Measurements from ENCODE around the gene DDX3X. TPM values are rescaled to one million over a fixed set of nuclear protein-coding genes. Genes with fewer than 3 reads are reported as not detected.
A peak's percentile ranks its signal among the peaks of the same experiment; 100 is the strongest.

Gene DDX3X
- total RNA-seq, 1 donor from 2014 or later: 242 TPM

- Mint-ChIP-seq H3K36me3 (ENCODE audit: low read depth, unreplicated experiment) (no peaks in the 10 kb centered on the region), H3K4me1 (ENCODE audit: low read depth, unreplicated experiment) (peaks cover 7% of the 10 kb centered on the region), H3K27me3 (ENCODE audit: low read depth, unreplicated experiment) (peaks cover 2% of the 10 kb centered on the region), H3K4me3 (ENCODE audit: unreplicated experiment) (no peak overlapping the region), H3K9me3 (ENCODE audit: unreplicated experiment) (no peaks in the 10 kb centered on the region), H3K27ac (ENCODE audit: unreplicated experiment) (no peak overlapping the region)
- H3K79me2 ChIP-seq (ENCODE audit: insufficient read depth, low read length): no peaks in the 10 kb centered on the region
- TF ChIP-seq EZH2 (IDR thresholded peaks at IDR 0.05; ENCODE audit: insufficient read depth, low read length): no peak
- H3K4me2 ChIP-seq (ENCODE audit: low read length): no peak overlapping the region
- FAIRE-seq: peak; percentile 32
- peaks cover 5% of the 10 kb centered on the region for H3K4me1 ChIP-seq (ENCODE audit: insufficient read depth, low read length)
- no peaks in the 10 kb centered on the region for H3K27me3 ChIP-seq (ENCODE audit: insufficient read depth, low read length)
- no peak overlapping the region for H3K27ac ChIP-seq (ENCODE audit: low read depth, low read length)
- DNase-seq (ENCODE audit: low read depth): peak; percentile 18
- no peak overlapping the region for H3K4me3 ChIP-seq (ENCODE audit: insufficient read depth, low read depth, low read length)
- no peak overlapping the region for H3K9ac ChIP-seq (ENCODE audit: low read length)
- H2AFZ ChIP-seq (ENCODE audit: low read depth, low read length): no peak overlapping the region
- H3K36me3 ChIP-seq (ENCODE audit: insufficient read depth, low read length): no peaks in the 10 kb centered on the region
- H3K9me3 ChIP-seq (ENCODE audit: insufficient read depth, low read depth, low read length): no peaks in the 10 kb centered on the region
- no peaks in the 10 kb centered on the region for H4K20me1 ChIP-seq (ENCODE audit: insufficient read depth, low read length)
These were observed 30.9 kb upstream of the DDX3X start for GRCh38 chrX:41303013-41303412.

DNA sequence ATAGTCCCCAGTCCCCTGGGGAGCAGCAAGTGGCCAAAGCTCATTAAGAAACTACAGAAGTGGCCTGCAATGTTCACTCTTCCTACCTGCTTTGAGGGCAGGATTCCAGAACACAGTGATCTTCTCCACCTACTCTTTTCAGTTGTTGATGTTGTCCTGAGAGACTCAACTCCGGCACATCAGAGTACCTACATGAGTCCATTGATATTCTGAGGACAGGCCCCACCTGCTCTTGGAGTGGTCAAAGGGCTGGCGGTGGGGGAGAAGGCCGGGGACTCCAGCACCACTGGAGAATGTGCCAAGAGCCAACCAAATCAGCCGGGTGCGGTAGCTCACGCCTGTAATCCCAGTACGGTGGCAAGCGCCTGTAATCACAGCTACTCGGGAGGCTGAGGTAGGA is 29.8 kb upstream of the DDX3X start:
- H3K79me2 ChIP-seq (ENCODE audit: insufficient read depth, low read length): no peaks in the 10 kb centered on the region
- H2AFZ ChIP-seq (ENCODE audit: low read depth, low read length): no peak overlapping the region
- H3K4me2 ChIP-seq (ENCODE audit: low read length): no peak overlapping the region
- H3K9me3 ChIP-seq (ENCODE audit: insufficient read depth, low read depth, low read length): no peaks in the 10 kb centered on the region
- Mint-ChIP-seq H3K4me3 (ENCODE audit: unreplicated experiment) (no peak overlapping the region), H3K27ac (ENCODE audit: unreplicated experiment) (no peak overlapping the region), H3K9me3 (ENCODE audit: unreplicated experiment) (no peaks in the 10 kb centered on the region), H3K4me1 (ENCODE audit: low read depth, unreplicated experiment) (peaks cover 7% of the 10 kb centered on the region), H3K36me3 (ENCODE audit: low read depth, unreplicated experiment) (no peaks in the 10 kb centered on the region), H3K27me3 (ENCODE audit: low read depth, unreplicated experiment) (peaks cover 2% of the 10 kb centered on the region)
- FAIRE-seq: peak; percentile 5
- DNase-seq (ENCODE audit: low read depth): no peak
- H3K27ac ChIP-seq (ENCODE audit: low read depth, low read length): no peak overlapping the region
- peaks cover 5% of the 10 kb centered on the region for H3K4me1 ChIP-seq (ENCODE audit: insufficient read depth, low read length)
- no peaks in the 10 kb centered on the region for H3K36me3 ChIP-seq (ENCODE audit: insufficient read depth, low read length)
- H3K4me3 ChIP-seq (ENCODE audit: insufficient read depth, low read depth, low read length): no peak overlapping the region
- no peaks in the 10 kb centered on the region for H4K20me1 ChIP-seq (ENCODE audit: insufficient read depth, low read length)
- TF ChIP-seq CTCF (IDR thresholded peaks at IDR 0.05; ENCODE audit: insufficient read depth, low read depth, low read length) (no peak), EZH2 (IDR thresholded peaks at IDR 0.05; ENCODE audit: insufficient read depth, low read length) (no peak)
- H3K27me3 ChIP-seq (ENCODE audit: insufficient read depth, low read length): no peaks in the 10 kb centered on the region
- H3K9ac ChIP-seq (ENCODE audit: low read length): no peak overlapping the region

- Histone ChIP-seq H3K4me2 (ENCODE audit: low read length) (no peak overlapping the region), H3K79me2 (ENCODE audit: insufficient read depth, low read length) (no peaks in the 10 kb centered on the region), H3K27ac (ENCODE audit: low read depth, low read length) (no peak overlapping the region), H3K4me3 (ENCODE audit: insufficient read depth, low read depth, low read length) (no peak overlapping the region), H3K36me3 (ENCODE audit: insufficient read depth, low read length) (no peaks in the 10 kb centered on the region), H4K20me1 (ENCODE audit: insufficient read depth, low read length) (no peaks in the 10 kb centered on the region), H3K9me3 (ENCODE audit: insufficient read depth, low read depth, low read length) (no peaks in the 10 kb centered on the region), H2AFZ (ENCODE audit: low read depth, low read length) (no peak overlapping the region), H3K4me1 (ENCODE audit: insufficient read depth, low read length) (no peaks in the 10 kb centered on the region), H3K27me3 (ENCODE audit: insufficient read depth, low read length) (no peaks in the 10 kb centered on the region), H3K9ac (ENCODE audit: low read length) (no peak overlapping the region)
- DNase-seq (ENCODE audit: low read depth) (no peak), FAIRE-seq (peak; percentile 45)
- TF ChIP-seq EZH2 (IDR thresholded peaks at IDR 0.05; ENCODE audit: insufficient read depth, low read length) (no peak), CTCF (IDR thresholded peaks at IDR 0.05; ENCODE audit: insufficient read depth, low read depth, low read length) (no peak)
- Mint-ChIP-seq H3K27me3 (ENCODE audit: low read depth, unreplicated experiment) (no peaks in the 10 kb centered on the region), H3K4me1 (ENCODE audit: low read depth, unreplicated experiment) (no peaks in the 10 kb centered on the region), H3K36me3 (ENCODE audit: low read depth, unreplicated experiment) (no peaks in the 10 kb centered on the region), H3K27ac (ENCODE audit: unreplicated experiment) (no peak overlapping the region), H3K4me3 (ENCODE audit: unreplicated experiment) (no peak overlapping the region), H3K9me3 (ENCODE audit: unreplicated experiment) (no peaks in the 10 kb centered on the region)
These were observed 24.9 kb upstream of the DDX3X start for GRCh38 chrX:41308884-41309647.

Data from astrocyte (in vitro differentiated cells and primary cell).